ENCODE results near the gene FUT1. TPM values are rescaled to one million over a fixed set of nuclear protein-coding genes. Genes with fewer than 3 reads are reported as not detected.

The FUT1 gene
- total and polyA plus RNA-seq, 9 of the 15 experiments (the other 6 are each of a cell fraction or from before 2014, with no cell fraction given) = 2.3 to 18.5 (median 8.8) TPM

GRCh38 chr19:48713864-48714755 lies 38.3 kb downstream of the FUT1 start (continued):
- peak; percentile 61; the same call in 1 of the 2 replicates for TF ChIP-seq E2F1 (CRISPR knock-in tag; IDR thresholded peaks at IDR 0.05)
- no peak for TF ChIP-seq CGGBP1 (CRISPR knock-in tag; IDR thresholded peaks at IDR 0.05)
- no peak for TF ChIP-seq ZNF146 (CRISPR knock-in tag; IDR thresholded peaks at IDR 0.05; ENCODE audit: unreplicated experiment)
- peak; percentile 93 for TF ChIP-seq NFYB (IDR thresholded peaks at IDR 0.05; ENCODE audit: extremely low read depth, insufficient read length)
- peak; percentile 66 for TF ChIP-seq RBBP5 (IDR thresholded peaks at IDR 0.05; ENCODE audit: borderline replicate concordance, insufficient read depth, low read length, poor library complexity, severe bottlenecking)
- TF ChIP-seq MXD1 (CRISPR knock-in tag; IDR thresholded peaks at IDR 0.05; ENCODE audit: borderline replicate concordance, poor library complexity, severe bottlenecking) = no peak
- TF ChIP-seq HNRNPL (IDR thresholded peaks at IDR 0.05; ENCODE audit: low read depth, low read length) = no peak
- 0 out of 2 replicates have a peak, but pooled peaks have one; percentile 27 for TF ChIP-seq SIN3B (IDR thresholded peaks at IDR 0.05; ENCODE audit: low read depth)
- peak; percentile 98 to 99 for TF ChIP-seq NRF1 (conservative IDR thresholded peaks at IDR 0.05 in 1 of 2, IDR thresholded peaks at IDR 0.05 in 1 of 2)
- no peak; the same call in 1 of the 2 replicates for TF ChIP-seq KDM2B (CRISPR knock-in tag; IDR thresholded peaks at IDR 0.05)
- peak; percentile 56 for TF ChIP-seq EGR1 (conservative IDR thresholded peaks at IDR 0.05)
- no peak for TF ChIP-seq ZNF408 (CRISPR knock-in tag; IDR thresholded peaks at IDR 0.05; ENCODE audit: low read depth)
- peak; percentile 33; the same call in 1 of the 2 replicates for TF ChIP-seq NKRF (IDR thresholded peaks at IDR 0.05; ENCODE audit: borderline replicate concordance)
- TF ChIP-seq ZSCAN29 (IDR thresholded peaks at IDR 0.05) = no peak
- no peak for TF ChIP-seq ZBTB9 (CRISPR knock-in tag; IDR thresholded peaks at IDR 0.05)
- no peak for TF ChIP-seq ZBTB5 (IDR thresholded peaks at IDR 0.05)
- no peak for TF ChIP-seq ETV6 (IDR thresholded peaks at IDR 0.05; ENCODE audit: borderline replicate concordance in 1 of 2, low read depth in 2 of 2, low read length in 1 of 2)
- TF ChIP-seq ETV6 (CRISPR knock-in tag; IDR thresholded peaks at IDR 0.05; ENCODE audit: borderline replicate concordance) = no peak

Data from K562 (cell line).